Colonic mucosa (tissue), 4 donors: ENCODE results near the gene TECR. TPM values are rescaled to one million over a fixed set of nuclear protein-coding genes. Genes with fewer than 3 reads are reported as not detected.
"Not testable (repeated sequence)": the region's sequence is repeated elsewhere in the genome, so short reads cannot be mapped to it uniquely, and the experiment has no call there.

Experiments used
- DNase-seq: peaks from one replicate; pipeline ENCODE4 v3.0.0-alpha.2; 2020
- H3K27ac ChIP-seq: fragments of 200-600 bp; one replicate; pipeline ENCODE4 v1.8.0; 2021
- H3K27me3 ChIP-seq: fragments of 200-600 bp; one replicate; pipeline ENCODE4 v1.8.0; 2021
- H3K36me3 ChIP-seq: fragments of 200-600 bp; one replicate; pipeline ENCODE4 v1.8.0; 2021
- H3K4me1 ChIP-seq: fragments of 200-600 bp; one replicate; pipeline ENCODE4 v1.8.0; 2021; ENCODE audit warnings: mild to moderate bottlenecking
- H3K4me3 ChIP-seq: fragments of 200-600 bp; one replicate; pipeline ENCODE4 v1.8.0; 2021
- H3K9ac ChIP-seq, 2 donors: one replicate each; pipeline ENCODE4 v1.7.0; 2013; ENCODE audit warnings: control low read depth in 2 of 2, low read depth in 2 of 2, low read length in 2 of 2
- H3K9me3 ChIP-seq: fragments of 200-600 bp; one replicate; pipeline ENCODE4 v1.8.0; 2021
- CTCF ChIP-seq: fragments of 200-600 bp; IDR thresholded peaks from one replicate; pipeline ENCODE4 v1.8.0; 2022; ENCODE audit warnings: antibody characterized with exemption, mild to moderate bottlenecking
- intact Hi-C: fragments of 100-400 bp; cut with DNase I; formaldehyde crosslinking; loops from one replicate; pipeline ENCODE4 v1.14.1; 2022
- total RNA-seq, 2 donors: library from RNA; stranded (reverse); fragmentation: NEBNext Ultra II Directional in 1 of 2; extraction: Animal tissue kit (Norgen Biotek cat#: 25700) in 1 of 2; gene quantifications; one replicate each; pipeline ENCODE4 v1.2.1, GENCODE V29; 2021
- donor health status: healthy.
- donor health status: DM: no; HTN: no; CAD: no.
- donor health status: DM: no; HTN: no; CAD: no.

The TECR gene
- total RNA-seq, 2 donors from 2014 or later = 136 to 201 TPM

GRCh38 chr19:14551134-14552005 is 22.0 kb downstream of the TECR start:
- Histone ChIP-seq H3K27ac (peak overlapping the region; percentile 60), H3K9ac (peak overlapping the region in 1 of 2 donors; percentile 55)
- H3K36me3 ChIP-seq, H3K27me3 ChIP-seq, intact Hi-C loops, H3K4me3 ChIP-seq, H3K4me1 ChIP-seq, H3K9me3 ChIP-seq: not testable (repeated sequence)
- peak; percentile 41 for TF ChIP-seq CTCF
- peak; percentile 81 for DNase-seq

- H3K27me3 ChIP-seq, H3K27ac ChIP-seq, H3K9me3 ChIP-seq, H3K36me3 ChIP-seq, H3K4me3 ChIP-seq, DNase-seq, intact Hi-C loops, H3K9ac ChIP-seq: not testable (repeated sequence)
- peaks cover 14% of the 10 kb centered on the region for H3K4me1 ChIP-seq
These were observed 22.6 kb downstream of the TECR start for GRCh38 chr19:14552006-14552360.

GRCh38 chr19:14553042-14553938 is 23.9 kb downstream of the TECR start:
- Histone ChIP-seq H3K9me3 (no peaks in the 10 kb centered on the region), H3K4me3 (no peak overlapping the region), H3K4me1 (peaks cover 14% of the 10 kb centered on the region), H3K9ac (no peak overlapping the region), H3K27me3 (no peaks in the 10 kb centered on the region), H3K27ac (no peak overlapping the region), H3K36me3 (no peaks in the 10 kb centered on the region)
- intact Hi-C loops = no loop called here
- no peak for TF ChIP-seq CTCF
- DNase-seq = no peak

GRCh38 chr19:14553939-14554243 is 24.5 kb downstream of the TECR start:
- Histone ChIP-seq H3K4me1 (peaks cover 14% of the 10 kb centered on the region), H3K36me3 (no peaks in the 10 kb centered on the region), H3K4me3 (no peak overlapping the region), H3K9me3 (no peaks in the 10 kb centered on the region), H3K9ac (no peak overlapping the region), H3K27ac (no peak overlapping the region), H3K27me3 (no peaks in the 10 kb centered on the region)
- intact Hi-C loops = no loop called here
- TF ChIP-seq CTCF = no peak
- DNase-seq = no peak

- Histone ChIP-seq H3K27me3 (no peaks in the 10 kb centered on the region), H3K9ac (no peak overlapping the region), H3K4me3 (no peak overlapping the region), H3K9me3 (no peaks in the 10 kb centered on the region), H3K36me3 (no peaks in the 10 kb centered on the region), H3K4me1 (peaks cover 14% of the 10 kb centered on the region), H3K27ac (no peak overlapping the region)
- intact Hi-C loops = no loop called here
- no peak for TF ChIP-seq CTCF
- peak; percentile 45 for DNase-seq
These were observed 25.0 kb downstream of the TECR start for GRCh38 chr19:14554382-14554812.
